PC-3 (cell line): ENCODE data around the gene RNF4. TPM values are rescaled to one million over a fixed set of nuclear protein-coding genes. Genes with fewer than 3 reads are reported as not detected.

Source experiments
- ATAC-seq: fragments of 200-7000 bp; cut with Tn5 transposase; 2 replicates; pipeline ENCODE4 v1.9.1; 2020; ENCODE audit warnings: mild to moderate bottlenecking, moderate library complexity
- BruUV-seq: library from RNA; stranded (reverse); fragments of 400-500 nt; replicated peaks from 2 replicates; lab custom pipeline; 2021; lab: Mats Ljungman, UMichigan
- CTCF ChIA-PET: fragments of 300-600 bp; sonication (Branson Sonifier 250); formaldehyde crosslinking; loops from one replicate; lab custom pipeline; 2022; ENCODE audit warnings: antibody characterized with exemption; lab: Charles Lee
- POLR2A ChIA-PET: fragments of 300-600 bp; sonication (Branson Sonifier 250); formaldehyde crosslinking; loops from one replicate; lab custom pipeline; 2022; ENCODE audit warnings: antibody characterized with exemption; ENCODE audit not compliant: unreplicated experiment; lab: Charles Lee
- DNase-seq: peaks from one replicate; pipeline ENCODE4 v3.0.0-alpha.2; 2015
- H2AFZ ChIP-seq: fragments of 300-600 bp; sonication (generic); 2 replicates; pipeline ENCODE4 v1.6.0; 2016; ENCODE audit warnings: antibody characterized with exemption, low read length
- H3F3A ChIP-seq: fragments of 300-600 bp; sonication (generic); one replicate; pipeline ENCODE4 v1.6.0; 2017; ENCODE audit warnings: antibody characterized with exemption, low read length, control low read depth, mild to moderate bottlenecking; ENCODE audit not compliant: unreplicated experiment
- H3K27ac ChIP-seq: fragments of 300-600 bp; sonication (generic); 2 replicates; pipeline ENCODE4 v1.5.1; 2016; ENCODE audit warnings: mild to moderate bottlenecking, low read length
- H3K27me3 ChIP-seq: fragments of 300-600 bp; sonication (generic); 2 replicates; pipeline ENCODE4 v1.6.1; 2016; ENCODE audit warnings: low read length, mixed read lengths
- H3K36me3 ChIP-seq: fragments of 300-600 bp; sonication (generic); 2 replicates; pipeline ENCODE4 v1.6.1; 2016; ENCODE audit warnings: low read depth, mixed run types, low read length, mixed read lengths
- H3K4me1 ChIP-seq: fragments of 300-600 bp; sonication (generic); 2 replicates; pipeline ENCODE4 v1.5.1; 2016; ENCODE audit warnings: low read length; ENCODE audit not compliant: insufficient read depth
- H3K4me2 ChIP-seq: fragments of 300-600 bp; sonication (generic); 2 replicates; pipeline ENCODE4 v1.6.0; 2016; ENCODE audit warnings: low read length
- H3K4me3 ChIP-seq: fragments of 300-600 bp; sonication (generic); 2 replicates; pipeline ENCODE4 v1.5.1; 2016; ENCODE audit warnings: mild to moderate bottlenecking, low read length, mixed read lengths
- H3K79me2 ChIP-seq: fragments of 300-600 bp; sonication (generic); 2 replicates; pipeline ENCODE4 v1.6.1; 2017; ENCODE audit warnings: low read length, mixed read lengths
- H3K9ac ChIP-seq: fragments of 300-600 bp; sonication (generic); 2 replicates; pipeline ENCODE4 v1.6.0; 2016; ENCODE audit warnings: mild to moderate bottlenecking, low read length
- H3K9me2 ChIP-seq: fragments of 300-600 bp; sonication (generic); replicated peaks from 2 replicates; pipeline ENCODE4 v1.6.1; 2016; ENCODE audit warnings: mixed run types, low read length, mixed read lengths
- H3K9me3 ChIP-seq: fragments of 300-600 bp; sonication (generic); 2 replicates; pipeline ENCODE4 v1.6.1; 2016; ENCODE audit warnings: low read length, mixed read lengths
- H4K20me1 ChIP-seq: fragments of 300-600 bp; sonication (generic); 2 replicates; pipeline ENCODE4 v1.6.1; 2016; ENCODE audit warnings: low read length, mixed read lengths
- EZH2 ChIP-seq: fragments of 300-600 bp; sonication (generic); IDR thresholded peaks from one replicate; pipeline ENCODE4 v1.6.1; 2017; ENCODE audit warnings: antibody characterized with exemption, mild to moderate bottlenecking, low read length; ENCODE audit not compliant: unreplicated experiment
- EZH2phosphoT487 ChIP-seq: fragments of 300-600 bp; sonication (generic); IDR thresholded peaks from 2 replicates; pipeline ENCODE4 v1.6.1; 2018; ENCODE audit warnings: mild to moderate bottlenecking, antibody characterized with exemption, low read length, borderline replicate concordance
- intact Hi-C: fragments of 100-400 bp; cut with micrococcal nuclease; formaldehyde crosslinking; loops from 2 replicates; pipeline ENCODE4 v1.9.0; 2023
- total RNA-seq: library from RNA; depleted of rRNA; stranded (reverse); fragments of >200 nt; gene quantifications from 2 replicates; pipeline ENCODE4 v1.2.3, GENCODE V29; 2014
- TF ChIP-seq, protein P1 (sequence below): fragments of 300-600 bp; sonication (generic); conservative IDR thresholded peaks from 2 replicates; pipeline ENCODE4 v1.5.1; 2017; ENCODE audit warnings: antibody characterized with exemption, low read depth, mild to moderate bottlenecking, low read length

The RNF4 gene
- total RNA-seq, 1 experiment from 2014 or later = 27.4 TPM

DNA sequence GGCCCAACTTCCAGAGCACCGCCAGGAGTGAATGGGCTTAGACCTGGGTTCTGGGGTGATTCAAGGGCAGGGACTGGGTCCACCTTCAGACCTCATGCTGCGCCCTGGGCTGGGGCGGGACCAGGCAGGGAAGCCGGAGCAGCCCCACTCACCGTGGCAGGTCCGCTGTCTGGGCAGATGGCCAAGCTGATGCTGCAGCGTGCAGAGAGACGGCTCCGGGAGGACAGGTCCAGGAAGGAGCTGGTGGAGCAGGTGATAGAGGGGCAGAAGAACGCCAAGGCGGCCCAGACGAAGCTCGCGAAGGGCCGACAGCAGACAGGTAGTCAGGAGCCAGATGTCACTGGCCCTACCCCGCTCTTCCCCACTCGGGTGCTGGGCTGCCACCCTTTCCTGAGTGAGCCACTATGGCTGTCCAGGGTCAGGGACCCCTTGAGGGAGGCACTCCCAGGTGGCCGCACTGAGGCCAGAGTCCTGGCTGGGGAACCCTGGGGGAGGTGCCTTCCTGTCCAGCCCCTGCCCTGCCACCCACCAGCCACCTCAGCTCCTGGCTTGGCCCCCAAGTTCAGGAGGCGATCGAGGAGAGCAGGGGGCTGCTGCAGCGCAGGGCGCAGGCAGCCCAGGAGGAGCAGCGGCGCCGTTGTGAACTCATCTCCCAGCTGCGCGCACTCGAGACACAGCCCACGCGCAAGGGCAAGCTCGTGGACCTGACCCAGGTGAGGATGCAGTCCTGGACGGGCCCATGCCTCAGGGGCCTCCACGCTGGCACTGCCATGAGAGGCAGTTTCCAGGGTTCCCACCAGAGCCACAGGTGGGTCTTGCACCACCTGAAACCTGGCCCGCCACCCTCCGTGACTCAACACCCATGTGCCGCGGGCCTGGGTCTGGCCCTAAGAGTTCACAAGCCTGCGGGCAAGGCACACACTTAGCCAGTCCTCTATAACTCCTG lies 10.1 kb upstream of the RNF4 start:
- BruUV-seq = no TSS peak
- ChIA-PET CTCF (no interaction called here), POLR2A (no interaction called here)

DNA sequence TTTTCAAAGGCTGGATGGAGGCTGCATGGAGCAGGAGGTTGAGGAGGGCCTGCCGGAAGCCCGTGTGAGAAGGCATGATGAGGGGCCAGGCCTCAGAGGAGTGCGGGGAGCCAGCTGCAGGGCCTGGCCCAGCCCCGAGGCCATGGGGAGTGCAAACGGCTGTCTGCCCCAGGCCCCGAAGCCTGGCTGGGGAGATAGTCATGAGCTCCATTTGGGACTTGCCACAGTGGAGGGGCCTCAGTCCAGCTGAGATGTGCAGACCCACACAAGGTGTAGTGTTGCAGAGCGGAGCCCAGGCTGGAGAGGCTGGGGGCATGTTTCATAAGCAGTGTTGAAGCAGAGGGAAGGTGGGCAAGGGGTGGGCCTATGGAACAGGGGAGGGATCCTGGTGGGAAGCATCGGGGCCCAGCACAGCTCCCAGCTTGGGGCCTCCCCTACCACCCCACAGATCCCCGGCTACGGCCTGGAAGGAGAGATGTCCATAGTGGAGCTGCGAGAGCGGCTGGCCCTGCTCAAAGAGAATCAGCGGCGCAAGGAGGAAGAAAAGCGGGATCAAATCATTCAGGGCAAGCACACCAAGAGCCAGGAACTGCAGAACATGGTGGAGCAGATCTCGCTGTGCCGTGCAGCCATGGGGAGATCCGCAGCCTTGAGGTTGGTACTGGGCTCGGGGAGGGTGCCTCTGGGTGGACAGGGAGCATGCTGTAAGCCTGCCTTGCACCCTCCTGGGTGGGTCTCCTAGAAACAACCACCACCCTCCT lies 9.1 kb upstream of the RNF4 start:
- DNase-seq = no peak

More for the DNA sequence above, 10.1 kb upstream of the RNF4 start:
- H3K4me2 ChIP-seq = no peak overlapping the region
- no peaks in the 10 kb centered on the region for H3K9me3 ChIP-seq
- no peak overlapping the region for H3K9ac ChIP-seq
- intact Hi-C loops = no loop called here
- H3F3A ChIP-seq = no peaks in the 10 kb centered on the region
- no peak overlapping the region for H3K4me3 ChIP-seq
- H2AFZ ChIP-seq = no peak overlapping the region
- DNase-seq = no peak
- no peaks in the 10 kb centered on the region for H4K20me1 ChIP-seq
- no peaks in the 10 kb centered on the region for H3K4me1 ChIP-seq
- no peak overlapping the region for H3K27ac ChIP-seq
- no peaks in the 10 kb centered on the region for H3K79me2 ChIP-seq
- no peaks in the 10 kb centered on the region for H3K9me2 ChIP-seq
- TF ChIP-seq EZH2phosphoT487 = no peak
- TF ChIP-seq, protein P1, sequence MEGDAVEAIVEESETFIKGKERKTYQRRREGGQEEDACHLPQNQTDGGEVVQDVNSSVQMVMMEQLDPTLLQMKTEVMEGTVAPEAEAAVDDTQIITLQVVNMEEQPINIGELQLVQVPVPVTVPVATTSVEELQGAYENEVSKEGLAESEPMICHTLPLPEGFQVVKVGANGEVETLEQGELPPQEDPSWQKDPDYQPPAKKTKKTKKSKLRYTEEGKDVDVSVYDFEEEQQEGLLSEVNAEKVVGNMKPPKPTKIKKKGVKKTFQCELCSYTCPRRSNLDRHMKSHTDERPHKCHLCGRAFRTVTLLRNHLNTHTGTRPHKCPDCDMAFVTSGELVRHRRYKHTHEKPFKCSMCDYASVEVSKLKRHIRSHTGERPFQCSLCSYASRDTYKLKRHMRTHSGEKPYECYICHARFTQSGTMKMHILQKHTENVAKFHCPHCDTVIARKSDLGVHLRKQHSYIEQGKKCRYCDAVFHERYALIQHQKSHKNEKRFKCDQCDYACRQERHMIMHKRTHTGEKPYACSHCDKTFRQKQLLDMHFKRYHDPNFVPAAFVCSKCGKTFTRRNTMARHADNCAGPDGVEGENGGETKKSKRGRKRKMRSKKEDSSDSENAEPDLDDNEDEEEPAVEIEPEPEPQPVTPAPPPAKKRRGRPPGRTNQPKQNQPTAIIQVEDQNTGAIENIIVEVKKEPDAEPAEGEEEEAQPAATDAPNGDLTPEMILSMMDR = no peak
- TF ChIP-seq EZH2 = no peak
- H3K36me3 ChIP-seq = no peaks in the 10 kb centered on the region
- no peak for ATAC-seq
- no peaks in the 10 kb centered on the region for H3K27me3 ChIP-seq

DNA sequence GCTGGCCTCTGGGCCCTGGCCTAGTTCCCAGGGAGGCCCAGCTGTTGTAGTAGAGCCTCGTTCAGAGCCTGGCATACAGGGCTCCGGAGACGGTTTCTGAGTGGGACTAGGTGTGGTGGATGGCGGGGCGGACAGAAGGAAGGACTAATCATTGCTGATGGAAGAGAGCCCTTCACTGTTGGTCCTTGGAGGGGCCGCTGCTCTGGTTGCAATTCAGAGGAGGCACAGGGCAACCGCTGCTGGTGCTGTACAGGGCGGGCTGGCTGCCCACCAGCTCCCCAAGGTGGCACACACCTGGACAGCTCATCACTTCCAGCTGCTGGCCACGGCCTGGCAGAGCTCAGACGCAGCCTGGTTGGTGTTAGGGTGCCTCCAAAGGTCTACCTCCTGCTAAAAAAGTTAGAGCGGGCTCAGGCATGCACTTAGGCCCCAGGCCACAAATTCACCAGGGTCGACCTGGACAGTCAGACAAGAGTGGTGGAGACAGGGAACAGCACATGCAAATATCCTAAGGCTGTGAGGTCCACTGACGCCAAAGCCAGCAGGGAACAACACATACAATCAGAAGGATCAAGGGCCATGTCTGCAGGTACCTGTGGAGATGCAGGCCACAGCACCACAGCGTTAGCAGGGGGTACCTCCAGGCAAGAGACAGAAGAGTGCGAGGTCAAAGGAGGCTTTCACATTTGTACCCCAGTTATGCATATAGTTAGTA lies 7.5 kb upstream of the RNF4 start:
- H3K9me3 ChIP-seq = no peaks in the 10 kb centered on the region
- no peak overlapping the region for H3K4me2 ChIP-seq
- H3K4me3 ChIP-seq = no peak overlapping the region
- H3F3A ChIP-seq = no peaks in the 10 kb centered on the region
- no peaks in the 10 kb centered on the region for H3K79me2 ChIP-seq
- intact Hi-C loops = loop anchor here (5.0 to 10.0 kb wide), 2 partner anchors 47 to 239 kb away; partner anchors contain the start of genes CFAP99 and ZFYVE28
- H3K27ac ChIP-seq = no peak overlapping the region
- no peak for TF ChIP-seq EZH2phosphoT487
- TF ChIP-seq EZH2 = no peak
- TF ChIP-seq, protein P1 = no peak
- H3K9ac ChIP-seq = no peak overlapping the region
- no peaks in the 10 kb centered on the region for H3K36me3 ChIP-seq
- H3K4me1 ChIP-seq = no peaks in the 10 kb centered on the region
- ChIA-PET POLR2A (no interaction called here), CTCF (no interaction called here)
- no peak for DNase-seq
- H2AFZ ChIP-seq = no peak overlapping the region
- BruUV-seq = no TSS peak
- no peaks in the 10 kb centered on the region for H3K27me3 ChIP-seq
- no peaks in the 10 kb centered on the region for H3K9me2 ChIP-seq
- no peaks in the 10 kb centered on the region for H4K20me1 ChIP-seq
- ATAC-seq = no peak

More for the DNA sequence above, 9.1 kb upstream of the RNF4 start:
- H3K4me2 ChIP-seq = no peak overlapping the region
- no peaks in the 10 kb centered on the region for H3K36me3 ChIP-seq
- H2AFZ ChIP-seq = no peak overlapping the region
- no peaks in the 10 kb centered on the region for H3K27me3 ChIP-seq
- no peak for TF ChIP-seq EZH2phosphoT487
- no peaks in the 10 kb centered on the region for H3K79me2 ChIP-seq
- ChIA-PET POLR2A (interaction anchor here (0.5 kb wide), 1 partner anchor 477 kb away, joined by 3 read pairs; no protein-coding TSS in a partner anchor), CTCF (no interaction called here)
- H3K27ac ChIP-seq = no peak overlapping the region
- intact Hi-C loops = loop anchor here (5.0 to 10.0 kb wide), 2 partner anchors 45 to 237 kb away; partner anchors contain the start of genes CFAP99 and ZFYVE28
- no peaks in the 10 kb centered on the region for H3K9me3 ChIP-seq
- no peaks in the 10 kb centered on the region for H3K4me1 ChIP-seq
- BruUV-seq = no TSS peak
- H4K20me1 ChIP-seq = no peaks in the 10 kb centered on the region
- H3K9me2 ChIP-seq = no peaks in the 10 kb centered on the region
- H3K4me3 ChIP-seq = no peak overlapping the region
- no peak for ATAC-seq
- no peaks in the 10 kb centered on the region for H3F3A ChIP-seq
- H3K9ac ChIP-seq = no peak overlapping the region
